HG03442 (cell line): ENCODE data around the gene CES4A.
"Not testable (repeated sequence)": the region's sequence is repeated elsewhere in the genome, so short reads cannot be mapped to it uniquely, and the experiment has no call there.

Source experiments
- ATAC-seq: cut with Tn5 transposase; IDR thresholded peaks from one replicate; pipeline ENCODE4 v1.9.1; 2021; ENCODE audit warnings: mild to moderate bottlenecking, moderate library complexity; ENCODE audit not compliant: unreplicated experiment

The CES4A gene

GRCh38 chr16:66983033-66983432, 5.4 kb upstream of the CES4A start:
- ATAC-seq, result no peak

GRCh38 chr16:66984892-66985311, 3.5 kb upstream of the CES4A start:
- no peak for ATAC-seq

GRCh38 chr16:66986559-66986958, 1.8 kb upstream of the CES4A start:
- ATAC-seq, result no peak

- no peak for ATAC-seq
Measured at GRCh38 chr16:66991545-66992077, 3.2 kb downstream of the CES4A start.

- not testable (repeated sequence) for ATAC-seq
Measured at GRCh38 chr16:66993558-66993957, 5.2 kb downstream of the CES4A start.

- ATAC-seq, result no peak
Measured at GRCh38 chr16:66996324-66996982, 8.1 kb downstream of the CES4A start.

GRCh38 chr16:66996983-66997358, 8.6 kb downstream of the CES4A start:
- no peak for ATAC-seq

- ATAC-seq, result no peak
Measured at GRCh38 chr16:67000384-67001351, 12.3 kb downstream of the CES4A start.

GRCh38 chr16:67001726-67002125, 13.3 kb downstream of the CES4A start:
- ATAC-seq, result no peak

- no peak for ATAC-seq
Measured at GRCh38 chr16:67006930-67007658, 18.7 kb downstream of the CES4A start.

- ATAC-seq, result no peak
Measured at GRCh38 chr16:67009158-67009557, 20.8 kb downstream of the CES4A start.

GRCh38 chr16:67011274-67011673, 22.9 kb downstream of the CES4A start:
- no peak for ATAC-seq

- no peak for ATAC-seq
Measured at GRCh38 chr16:67013233-67013822, 24.9 kb downstream of the CES4A start.

GRCh38 chr16:67013823-67014633, 25.6 kb downstream of the CES4A start:
- ATAC-seq, result peak; percentile 41

- no peak for ATAC-seq
Measured at GRCh38 chr16:67014634-67015312, 26.4 kb downstream of the CES4A start.

- no peak for ATAC-seq
Measured at GRCh38 chr16:67015313-67015731, 26.9 kb downstream of the CES4A start.

- ATAC-seq, result no peak
Measured at GRCh38 chr16:67016143-67016542, 27.8 kb downstream of the CES4A start.

GRCh38 chr16:67016681-67017420, 28.5 kb downstream of the CES4A start:
- ATAC-seq, result no peak

- ATAC-seq, result no peak
Measured at GRCh38 chr16:67017421-67017750, 29.0 kb downstream of the CES4A start.
